ENCODE data around the gene TCF12.

The TCF12 gene

GRCh38 chr15:57205996-57206395 is 287.6 kb downstream of the TCF12 start:
- TF ChIP-seq, protein P1, sequence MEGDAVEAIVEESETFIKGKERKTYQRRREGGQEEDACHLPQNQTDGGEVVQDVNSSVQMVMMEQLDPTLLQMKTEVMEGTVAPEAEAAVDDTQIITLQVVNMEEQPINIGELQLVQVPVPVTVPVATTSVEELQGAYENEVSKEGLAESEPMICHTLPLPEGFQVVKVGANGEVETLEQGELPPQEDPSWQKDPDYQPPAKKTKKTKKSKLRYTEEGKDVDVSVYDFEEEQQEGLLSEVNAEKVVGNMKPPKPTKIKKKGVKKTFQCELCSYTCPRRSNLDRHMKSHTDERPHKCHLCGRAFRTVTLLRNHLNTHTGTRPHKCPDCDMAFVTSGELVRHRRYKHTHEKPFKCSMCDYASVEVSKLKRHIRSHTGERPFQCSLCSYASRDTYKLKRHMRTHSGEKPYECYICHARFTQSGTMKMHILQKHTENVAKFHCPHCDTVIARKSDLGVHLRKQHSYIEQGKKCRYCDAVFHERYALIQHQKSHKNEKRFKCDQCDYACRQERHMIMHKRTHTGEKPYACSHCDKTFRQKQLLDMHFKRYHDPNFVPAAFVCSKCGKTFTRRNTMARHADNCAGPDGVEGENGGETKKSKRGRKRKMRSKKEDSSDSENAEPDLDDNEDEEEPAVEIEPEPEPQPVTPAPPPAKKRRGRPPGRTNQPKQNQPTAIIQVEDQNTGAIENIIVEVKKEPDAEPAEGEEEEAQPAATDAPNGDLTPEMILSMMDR (IDR thresholded peaks at IDR 0.05; ENCODE audit: insufficient read depth, low read length, missing control alignments) = no peak
- CTCF ChIA-PET = interaction anchor here (0.8 to 0.9 kb wide), 2 partner anchors 10 to 59 kb away, joined by 3 read pairs; no protein-coding TSS in a partner anchor
- POLR2A ChIA-PET = no interaction called here
- no peak overlapping the region for H3K4me3 ChIP-seq (ENCODE audit: low read depth, low read length)
- no peak for DNase-seq (ENCODE audit: low read depth, low spot score)

- CTCF ChIA-PET = interaction anchor here (0.6 to 4.9 kb wide), 35 partner anchors 10 to 723 kb away, joined by 3 to 122 read pairs (median 5); no protein-coding TSS in a partner anchor
- no peak for DNase-seq (ENCODE audit: low read depth, low spot score)
- POLR2A ChIA-PET = no interaction called here
- no peak overlapping the region for H3K4me3 ChIP-seq (ENCODE audit: low read depth, low read length)
- TF ChIP-seq, protein P1 (IDR thresholded peaks at IDR 0.05; ENCODE audit: insufficient read depth, low read length, missing control alignments) = peak; percentile 12
Measured at GRCh38 chr15:57213862-57214261, 295.4 kb downstream of the TCF12 start.

DNA sequence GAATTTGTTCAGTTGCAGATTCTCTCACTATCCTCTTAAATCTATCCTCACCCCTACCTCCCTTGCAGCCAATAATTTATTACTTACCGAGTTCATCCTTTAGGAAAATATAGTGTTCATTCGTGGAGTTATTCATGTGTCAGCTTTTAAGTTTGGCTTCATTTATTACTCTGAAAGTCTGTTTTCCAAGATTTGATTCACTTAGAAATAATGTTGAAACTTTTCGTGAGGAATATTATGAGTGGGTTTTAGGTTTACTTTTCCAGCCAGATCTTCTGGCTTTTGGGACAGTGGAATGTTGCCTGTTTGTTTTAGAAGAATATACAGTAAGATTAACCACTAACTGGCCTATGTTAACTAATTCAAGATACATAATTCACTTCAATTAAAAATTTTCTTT is 296.9 kb downstream of the TCF12 start:
- ChIA-PET CTCF (interaction anchor here (0.8 to 1.5 kb wide), 7 partner anchors 9 to 719 kb away, joined by 3 to 15 read pairs (median 3); no protein-coding TSS in a partner anchor), POLR2A (no interaction called here)
- TF ChIP-seq, protein P1 (IDR thresholded peaks at IDR 0.05; ENCODE audit: insufficient read depth, low read length, missing control alignments) = no peak
- no peak for DNase-seq (ENCODE audit: low read depth, low spot score)
- H3K4me3 ChIP-seq (ENCODE audit: low read depth, low read length) = no peak overlapping the region

GRCh38 chr15:57215881-57216280 is 297.4 kb downstream of the TCF12 start:
- POLR2A ChIA-PET = no interaction called here

DNA sequence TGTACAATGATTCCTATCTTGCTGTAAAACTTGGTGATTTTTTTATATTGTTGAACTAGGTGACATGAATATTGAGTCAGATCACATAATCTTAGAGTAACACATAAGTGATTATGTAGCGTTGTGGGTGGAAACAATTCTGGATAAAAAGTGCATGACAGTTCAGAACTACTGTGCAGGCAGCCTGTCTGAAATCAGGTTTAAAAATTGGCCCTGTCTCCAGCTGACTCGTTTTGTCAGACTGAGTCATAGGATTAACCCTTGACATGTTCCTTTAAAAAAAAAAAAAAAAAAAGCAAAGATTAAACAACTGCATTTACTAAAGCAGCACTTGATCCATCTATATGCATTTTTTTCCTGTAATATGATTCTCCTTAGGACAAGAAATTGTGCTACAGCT is 297.8 kb downstream of the TCF12 start:
- TF ChIP-seq, protein P1 (IDR thresholded peaks at IDR 0.05; ENCODE audit: insufficient read depth, low read length, missing control alignments) = no peak
- POLR2A ChIA-PET = no interaction called here
- no peak overlapping the region for H3K4me3 ChIP-seq (ENCODE audit: low read depth, low read length)
- DNase-seq (ENCODE audit: low read depth, low spot score) = no peak
- CTCF ChIA-PET = interaction anchor here (0.8 to 1.5 kb wide), 6 partner anchors 10 to 720 kb away, joined by 3 to 15 read pairs (median 4); no protein-coding TSS in a partner anchor

More at GRCh38 chr15:57215881-57216280, 297.4 kb downstream of the TCF12 start:
- CTCF ChIA-PET = interaction anchor here (0.8 to 1.5 kb wide), 7 partner anchors 10 to 719 kb away, joined by 3 to 15 read pairs (median 3); no protein-coding TSS in a partner anchor
- no peak for DNase-seq (ENCODE audit: low read depth, low spot score)
- TF ChIP-seq, protein P1 (IDR thresholded peaks at IDR 0.05; ENCODE audit: insufficient read depth, low read length, missing control alignments) = no peak
- H3K4me3 ChIP-seq (ENCODE audit: low read depth, low read length) = no peak overlapping the region

- ChIA-PET CTCF (interaction anchor here (1.0 to 4.7 kb wide), 5 partner anchors 15 to 89 kb away, joined by 3 to 28 read pairs (median 5); no protein-coding TSS in a partner anchor), POLR2A (interaction anchor here (1.5 kb wide), 1 partner anchor 300 kb away, joined by 4 read pairs; the partner anchor contains the start of gene TCF12)
- TF ChIP-seq, protein P1 (IDR thresholded peaks at IDR 0.05; ENCODE audit: insufficient read depth, low read length, missing control alignments) = no peak
- no peak overlapping the region for H3K4me3 ChIP-seq (ENCODE audit: low read depth, low read length)
- no peak for DNase-seq (ENCODE audit: low read depth, low spot score)
Measured at GRCh38 chr15:57217778-57218598, 299.5 kb downstream of the TCF12 start.
